ENCODE data around the gene HDAC9. TPM values are rescaled to one million over a fixed set of nuclear protein-coding genes. Genes with fewer than 3 reads are reported as not detected.
A peak's percentile ranks its signal among the peaks of the same experiment; 100 is the strongest.

The HDAC9 gene
- total RNA-seq, 1 experiment from 2014 or later = 17.1 TPM

- TF ChIP-seq TCF7L2 (IDR thresholded peaks at IDR 0.05; ENCODE audit: low read depth, low read length) (no peak), CTCF (IDR thresholded peaks at IDR 0.05) (peak; percentile 98)
- intact Hi-C loops (cut with micrococcal nuclease; ENCODE audit: unreplicated experiment) = loop anchor here (5.0 kb wide), 1 partner anchor 314 kb away; no protein-coding TSS in a partner anchor
- BruUV-seq (replicated peaks) = no TSS peak
- Histone ChIP-seq H3K4me1 (ENCODE audit: control insufficient read depth, insufficient read depth, low read length) (peaks cover 12% of the 10 kb centered on the region; the same call in 1 of the 2 replicates), H3K9me3 (ENCODE audit: control insufficient read depth, insufficient read depth, low read depth, low read length) (no peaks in the 10 kb centered on the region), H3K4me3 (ENCODE audit: low read depth in 2 of 2, low read length in 2 of 2) (no peak overlapping the region), H3K27me3 (ENCODE audit: control insufficient read depth, insufficient read depth, low read length) (no peaks in the 10 kb centered on the region), H3K36me3 (ENCODE audit: control insufficient read depth, insufficient read depth, low read length) (no peaks in the 10 kb centered on the region), H3K27ac (ENCODE audit: low read length) (no peak overlapping the region)
- in situ Hi-C loops (cut with HindIII; ENCODE audit: low pct_unique_long_range_greater_than_20kb, low sequenced_read_pairs) = no loop called here
- ATAC-seq = peak; percentile 93
- DNase-seq (ENCODE audit: low read depth, low spot score) = peak; percentile 68
- ChIA-PET CTCF (interaction anchor here (0.7 to 1.2 kb wide), 3 partner anchors 314 to 1043 kb away, joined by 3 to 5 read pairs (median 3); partner anchors contain the start of gene POLR1F), POLR2A (no interaction called here)
Measured at GRCh38 chr7:18666107-18666728, 170.7 kb downstream of the HDAC9 start.

- Histone ChIP-seq H3K4me1 (ENCODE audit: control insufficient read depth, insufficient read depth, low read length) (peaks cover 12% of the 10 kb centered on the region; the same call in 1 of the 2 replicates), H3K27ac (ENCODE audit: low read length) (peak overlapping the region; percentile 41; the same call in 1 of the 2 replicates), H3K9me3 (ENCODE audit: control insufficient read depth, insufficient read depth, low read depth, low read length) (no peaks in the 10 kb centered on the region), H3K4me3 (ENCODE audit: low read depth in 2 of 2, low read length in 2 of 2) (no peak overlapping the region), H3K27me3 (ENCODE audit: control insufficient read depth, insufficient read depth, low read length) (no peaks in the 10 kb centered on the region), H3K36me3 (ENCODE audit: control insufficient read depth, insufficient read depth, low read length) (no peaks in the 10 kb centered on the region)
- TF ChIP-seq CTCF (IDR thresholded peaks at IDR 0.05) (no peak), REST (IDR thresholded peaks at IDR 0.05; ENCODE audit: insufficient read depth in 1 of 2, low read depth in 2 of 2, low read length in 1 of 2) (no peak), SIN3A (IDR thresholded peaks at IDR 0.05; ENCODE audit: borderline replicate concordance, insufficient read depth, low read depth, low read length) (no peak), TCF7L2 (IDR thresholded peaks at IDR 0.05; ENCODE audit: low read depth, low read length) (no peak), POLR2AphosphoS5 (IDR thresholded peaks at IDR 0.05; ENCODE audit: low read depth, low read length) (no peak)
- ChIA-PET POLR2A (no interaction called here), CTCF (no interaction called here)
- ATAC-seq = peak; percentile 71
- intact Hi-C loops (cut with micrococcal nuclease; ENCODE audit: unreplicated experiment) = loop anchor here (5.0 kb wide), 1 partner anchor 315 kb away; no protein-coding TSS in a partner anchor
- DNase-seq (ENCODE audit: low read depth, low spot score) = peak; percentile 45
- in situ Hi-C loops (cut with HindIII; ENCODE audit: low pct_unique_long_range_greater_than_20kb, low sequenced_read_pairs) = no loop called here
- BruUV-seq (replicated peaks) = no TSS peak
Measured at GRCh38 chr7:18667466-18667865, 171.9 kb downstream of the HDAC9 start.
